ENCODE results near the gene SLC17A4. TPM values are rescaled to one million over a fixed set of nuclear protein-coding genes. Genes with fewer than 3 reads are reported as not detected.

The SLC17A4 gene, protein sequence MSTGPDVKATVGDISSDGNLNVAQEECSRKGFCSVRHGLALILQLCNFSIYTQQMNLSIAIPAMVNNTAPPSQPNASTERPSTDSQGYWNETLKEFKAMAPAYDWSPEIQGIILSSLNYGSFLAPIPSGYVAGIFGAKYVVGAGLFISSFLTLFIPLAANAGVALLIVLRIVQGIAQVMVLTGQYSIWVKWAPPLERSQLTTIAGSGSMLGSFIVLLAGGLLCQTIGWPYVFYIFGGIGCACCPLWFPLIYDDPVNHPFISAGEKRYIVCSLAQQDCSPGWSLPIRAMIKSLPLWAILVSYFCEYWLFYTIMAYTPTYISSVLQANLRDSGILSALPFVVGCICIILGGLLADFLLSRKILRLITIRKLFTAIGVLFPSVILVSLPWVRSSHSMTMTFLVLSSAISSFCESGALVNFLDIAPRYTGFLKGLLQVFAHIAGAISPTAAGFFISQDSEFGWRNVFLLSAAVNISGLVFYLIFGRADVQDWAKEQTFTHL
- 0.05 and 0.12 TPM in 2 replicates for polyA plus RNA-seq (2011; rRNA removed)
- not detected in 2 replicates for polyA plus RNA-seq (2012; cell fraction: cytosol; rRNA removed)
- not detected in 2 replicates for polyA plus RNA-seq (2012; cell fraction: nucleus; rRNA removed)
- 0.04 TPM in 2 of 3 replicates, not detected in the other for polyA plus RNA-seq (2017; fragmentation: RNase III; extraction: RNeasy Plus Mini Kit Qiagen cat#74134 plus additional on column Dnase treatment)
- polyA minus RNA-seq (2011; rRNA and poly(A)+ RNA removed): 0.04 TPM in 1 of 2 replicates, not detected in the other

DNA sequence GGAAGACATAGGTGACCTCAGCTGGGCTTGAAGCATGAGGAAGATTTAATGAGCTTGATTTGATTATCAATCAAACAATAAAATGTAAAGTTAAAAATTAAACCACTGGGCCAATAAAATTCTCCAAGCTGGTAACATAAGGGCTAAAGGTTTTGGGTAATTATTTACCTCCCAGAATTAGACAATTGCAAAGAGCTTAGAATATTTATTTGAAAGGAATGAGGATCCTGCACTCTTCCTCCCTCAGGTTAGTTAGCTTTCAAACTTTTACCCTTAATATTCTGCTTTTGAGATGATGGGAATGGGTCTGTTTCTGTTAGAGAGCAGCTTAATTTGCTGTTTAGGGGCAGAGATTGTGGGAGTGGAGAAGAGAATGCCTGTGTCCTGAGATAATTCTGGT is at the start of gene SLC17A4:
Gene SLC17A4, plus strand, starts transcription at position 208 of the 400 bp plus-strand sequence. CDS start 7,221 bp downstream, outside the sequence.
- no peak for TF ChIP-seq MAZ (IDR thresholded peaks at IDR 0.05; ENCODE audit: borderline replicate concordance, low read depth, low read length)
- ChIA-PET POLR2A (no interaction called here), CTCF (interaction anchor here (0.6 kb wide), 1 partner anchor 34 kb away, joined by 3 read pairs; no protein-coding TSS in a partner anchor)
- no peaks in the 10 kb centered on the region for H3K9me3 ChIP-seq
- no peak within 1 kb of the TSS for H3K27ac ChIP-seq
- DNase-seq (ENCODE audit: low read depth in 1 of 2, low spot score in 1 of 2) (no peak), ATAC-seq (no peak), FAIRE-seq (no peak)
- no peak within 1 kb of the TSS for H3K4me3 ChIP-seq
- no peak within 1 kb of the TSS; the same call in 2 of the 3 replicates for H3K4me2 ChIP-seq
- H3K4me1 ChIP-seq: 0 out of 3 replicates have a peak, but pooled peaks cover 3% of the 10 kb centered on the region

DNA sequence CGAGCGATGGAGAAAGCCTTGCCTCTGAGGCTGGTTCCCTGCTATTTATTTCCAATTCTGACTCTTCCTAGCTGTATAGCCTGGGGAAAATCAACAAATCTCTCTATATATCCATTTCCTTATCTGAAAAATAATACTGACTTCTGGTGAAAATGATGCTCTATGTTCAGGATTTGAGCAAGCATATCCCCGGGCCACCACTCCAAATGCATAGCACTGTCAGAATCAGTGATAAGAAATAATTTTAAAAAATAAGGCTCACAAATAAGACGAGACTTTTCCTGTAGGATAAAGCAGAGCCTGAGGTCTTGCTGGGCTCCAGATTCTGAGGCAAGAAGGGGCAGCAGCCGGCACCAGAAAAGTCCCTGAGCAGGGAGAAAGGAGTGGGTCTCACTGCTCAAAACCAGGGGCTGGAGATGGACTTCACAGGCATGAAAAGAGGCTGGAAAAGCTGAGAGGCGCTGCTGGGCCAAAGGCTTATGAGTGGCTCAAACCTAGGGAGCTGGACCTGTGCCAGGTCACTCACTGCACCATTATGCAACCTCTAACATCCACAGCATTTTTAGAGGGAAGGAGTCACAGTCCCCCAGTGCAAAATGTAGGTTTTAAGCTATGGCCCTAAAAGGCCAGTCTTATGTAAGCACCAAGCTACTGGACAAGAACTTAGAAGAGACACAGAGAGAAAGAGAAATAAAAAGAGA is 48.1 kb upstream of the SLC17A4 start:
- POLR2A ChIA-PET: no interaction called here
- no peak for FAIRE-seq
- TF ChIP-seq, protein P1, sequence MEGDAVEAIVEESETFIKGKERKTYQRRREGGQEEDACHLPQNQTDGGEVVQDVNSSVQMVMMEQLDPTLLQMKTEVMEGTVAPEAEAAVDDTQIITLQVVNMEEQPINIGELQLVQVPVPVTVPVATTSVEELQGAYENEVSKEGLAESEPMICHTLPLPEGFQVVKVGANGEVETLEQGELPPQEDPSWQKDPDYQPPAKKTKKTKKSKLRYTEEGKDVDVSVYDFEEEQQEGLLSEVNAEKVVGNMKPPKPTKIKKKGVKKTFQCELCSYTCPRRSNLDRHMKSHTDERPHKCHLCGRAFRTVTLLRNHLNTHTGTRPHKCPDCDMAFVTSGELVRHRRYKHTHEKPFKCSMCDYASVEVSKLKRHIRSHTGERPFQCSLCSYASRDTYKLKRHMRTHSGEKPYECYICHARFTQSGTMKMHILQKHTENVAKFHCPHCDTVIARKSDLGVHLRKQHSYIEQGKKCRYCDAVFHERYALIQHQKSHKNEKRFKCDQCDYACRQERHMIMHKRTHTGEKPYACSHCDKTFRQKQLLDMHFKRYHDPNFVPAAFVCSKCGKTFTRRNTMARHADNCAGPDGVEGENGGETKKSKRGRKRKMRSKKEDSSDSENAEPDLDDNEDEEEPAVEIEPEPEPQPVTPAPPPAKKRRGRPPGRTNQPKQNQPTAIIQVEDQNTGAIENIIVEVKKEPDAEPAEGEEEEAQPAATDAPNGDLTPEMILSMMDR (IDR thresholded peaks at IDR 0.05): no peak
- TF ChIP-seq CEBPB (IDR thresholded peaks at IDR 0.05) (no peak), CBX2 (IDR thresholded peaks at IDR 0.05; ENCODE audit: borderline replicate concordance, low read depth) (no peak), NR3C1 (IDR thresholded peaks at IDR 0.05) (no peak), FOXS1 (CRISPR knock-in tag; IDR thresholded peaks at IDR 0.05) (no peak), POLR2A (IDR thresholded peaks at IDR 0.05; ENCODE audit: low read length) (no peak), HOXA7 (CRISPR knock-in tag; IDR thresholded peaks at IDR 0.05) (no peak), ZSCAN20 (CRISPR knock-in tag; IDR thresholded peaks at IDR 0.05) (no peak), BHLHE40 (IDR thresholded peaks at IDR 0.05; ENCODE audit: low read depth, low read length) (no peak)
- TF ChIP-seq, protein P2, sequence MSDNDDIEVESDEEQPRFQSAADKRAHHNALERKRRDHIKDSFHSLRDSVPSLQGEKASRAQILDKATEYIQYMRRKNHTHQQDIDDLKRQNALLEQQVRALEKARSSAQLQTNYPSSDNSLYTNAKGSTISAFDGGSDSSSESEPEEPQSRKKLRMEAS (IDR thresholded peaks at IDR 0.05): no peak
- TF ChIP-seq, protein P3, sequence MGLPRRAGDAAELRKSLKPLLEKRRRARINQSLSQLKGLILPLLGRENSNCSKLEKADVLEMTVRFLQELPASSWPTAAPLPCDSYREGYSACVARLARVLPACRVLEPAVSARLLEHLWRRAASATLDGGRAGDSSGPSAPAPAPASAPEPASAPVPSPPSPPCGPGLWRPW (IDR thresholded peaks at IDR 0.05): no peak
- CTCF ChIA-PET: interaction anchor here (1.5 to 1.9 kb wide), 2 partner anchors 9 to 12 kb away, joined by 4 to 7 read pairs; no protein-coding TSS in a partner anchor
- Histone ChIP-seq H3K4me1 (peaks cover 5% of the 10 kb centered on the region; the same call in 1 of the 3 replicates), H3K4me3 (no peak overlapping the region), H3K27ac (no peak overlapping the region), H3K4me2 (no peak overlapping the region), H3K9me3 (no peaks in the 10 kb centered on the region)
- DNase-seq (ENCODE audit: low read depth in 1 of 2, low spot score in 1 of 2): no peak
- no peak for ATAC-seq
- 71% methylated on average over 6 of the region's 6 CpGs for WGBS (ENCODE audit: missing lambda C conversion rate)

DNA sequence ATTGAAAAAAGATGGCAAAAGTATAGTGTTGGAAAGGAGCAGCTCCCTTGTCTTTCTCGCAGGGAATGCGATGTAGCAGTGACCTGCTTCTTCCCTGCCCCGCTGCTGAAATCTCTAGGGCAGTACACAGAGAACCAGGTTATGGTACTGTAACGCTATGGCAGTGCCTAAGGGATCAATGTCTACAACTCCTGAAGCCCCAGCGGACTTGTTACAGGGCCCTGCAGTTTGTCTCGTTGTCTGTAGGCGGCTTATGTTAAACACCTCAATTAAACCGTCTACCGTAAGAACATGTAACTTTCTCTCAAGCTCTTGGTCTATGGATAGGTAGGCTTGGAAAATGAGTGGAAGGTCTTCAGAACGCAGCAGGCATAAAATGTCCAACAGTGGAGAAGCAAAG is 44.8 kb upstream of the SLC17A4 start:
- WGBS (ENCODE audit: missing lambda C conversion rate): 91% methylated on average over 10 of the region's 10 CpGs

More for the DNA sequence above, 44.8 kb upstream of the SLC17A4 start:
- POLR2A ChIA-PET: no interaction called here
- Histone ChIP-seq H3K4me1 (peaks cover 5% of the 10 kb centered on the region; the same call in 1 of the 3 replicates), H3K4me3 (no peak overlapping the region), H3K4me2 (no peak overlapping the region), H3K27ac (no peak overlapping the region), H3K9me3 (no peaks in the 10 kb centered on the region)
- DNase-seq (ENCODE audit: low read depth in 1 of 2, low spot score in 1 of 2): no peak
- TF ChIP-seq TP53 (CRISPR knock-in tag; IDR thresholded peaks at IDR 0.05) (no peak), RAD21 (conservative IDR thresholded peaks at IDR 0.05 in 1 of 2, IDR thresholded peaks at IDR 0.05 in 1 of 2) (no peak), HEYL (CRISPR knock-in tag; IDR thresholded peaks at IDR 0.05) (no peak), CHD2 (IDR thresholded peaks at IDR 0.05; ENCODE audit: low read length, partially characterized antibody) (no peak), FOSB (CRISPR knock-in tag; IDR thresholded peaks at IDR 0.05) (no peak), TFCP2L1 (CRISPR knock-in tag; IDR thresholded peaks at IDR 0.05) (no peak), JUN (IDR thresholded peaks at IDR 0.05) (no peak)
- TF ChIP-seq, protein P1 (IDR thresholded peaks at IDR 0.05): no peak
- TF ChIP-seq, protein P2 (IDR thresholded peaks at IDR 0.05): no peak
- TF ChIP-seq, protein P4, sequence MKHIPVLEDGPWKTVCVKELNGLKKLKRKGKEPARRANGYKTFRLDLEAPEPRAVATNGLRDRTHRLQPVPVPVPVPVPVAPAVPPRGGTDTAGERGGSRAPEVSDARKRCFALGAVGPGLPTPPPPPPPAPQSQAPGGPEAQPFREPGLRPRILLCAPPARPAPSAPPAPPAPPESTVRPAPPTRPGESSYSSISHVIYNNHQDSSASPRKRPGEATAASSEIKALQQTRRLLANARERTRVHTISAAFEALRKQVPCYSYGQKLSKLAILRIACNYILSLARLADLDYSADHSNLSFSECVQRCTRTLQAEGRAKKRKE (CRISPR knock-in tag; IDR thresholded peaks at IDR 0.05; ENCODE audit: low read depth): no peak
- CTCF ChIA-PET: interaction anchor here (0.7 to 1.0 kb wide), 3 partner anchors 8 to 16 kb away, joined by 3 to 5 read pairs (median 3); no protein-coding TSS in a partner anchor
- no peak for FAIRE-seq
- ATAC-seq: no peak

All from A549 (cell line).